GM04504 (cell line): ENCODE data around the gene HEXD.
"Not testable (repeated sequence)": the region's sequence is repeated elsewhere in the genome, so short reads cannot be mapped to it uniquely, and the experiment has no call there.

Experiments used
- DNase-seq: peaks from one replicate; pipeline ENCODE4 v3.0.0-alpha.2; 2012; ENCODE audit warnings: low read depth

HEXD gene

GRCh38 chr17:82441691-82442487 is 23.7 kb downstream of the HEXD start:
- DNase-seq = no peak

GRCh38 chr17:82442643-82443464 is 24.7 kb downstream of the HEXD start:
- no peak for DNase-seq

GRCh38 chr17:82443465-82444283 is 25.5 kb downstream of the HEXD start:
- no peak for DNase-seq

- no peak for DNase-seq
Observed at GRCh38 chr17:82444284-82444893, 26.2 kb downstream of the HEXD start.

- no peak for DNase-seq
Observed at GRCh38 chr17:82444941-82445521, 26.9 kb downstream of the HEXD start.

- no peak for DNase-seq
Observed at GRCh38 chr17:82445542-82445941, 27.4 kb downstream of the HEXD start.

- no peak for DNase-seq
Observed at GRCh38 chr17:82446124-82446523, 28.0 kb downstream of the HEXD start.

- no peak for DNase-seq
Observed at GRCh38 chr17:82446649-82447048, 28.5 kb downstream of the HEXD start.

GRCh38 chr17:82447876-82448275 is 29.7 kb downstream of the HEXD start:
- no peak for DNase-seq

GRCh38 chr17:82449131-82449882 is 31.2 kb downstream of the HEXD start:
- no peak for DNase-seq

GRCh38 chr17:82449883-82450356 is 31.8 kb downstream of the HEXD start:
- DNase-seq = no peak

- DNase-seq = peak; percentile 81
Observed at GRCh38 chr17:82450357-82451106, 32.4 kb downstream of the HEXD start, which contains the start of gene CYBC1. TSS of gene CYBC1 (minus strand) at chr17:82450752. CDS start at chr17:82449254, 1,498 bp downstream.

- DNase-seq = no peak
Observed at GRCh38 chr17:82452162-82452561, 34.0 kb downstream of the HEXD start.

- DNase-seq = not testable (repeated sequence)
Observed at GRCh38 chr17:82453151-82453550, 35.0 kb downstream of the HEXD start.

- not testable (repeated sequence) for DNase-seq
Observed at GRCh38 chr17:82453706-82454105, 35.6 kb downstream of the HEXD start.

GRCh38 chr17:82457073-82457928 is 39.2 kb downstream of the HEXD start:
- no peak for DNase-seq

- no peak for DNase-seq
Observed at GRCh38 chr17:82457929-82458178, 39.7 kb downstream of the HEXD start.

- peak; percentile 98 for DNase-seq
Observed at GRCh38 chr17:82458179-82458884, 40.2 kb downstream of the HEXD start, which contains the start of gene NARF. TSS of gene NARF (plus strand) at chr17:82458741. CDS start at chr17:82458804, 63 bp downstream.
